Measurements from ENCODE around the gene MAPK4.

DNA sequence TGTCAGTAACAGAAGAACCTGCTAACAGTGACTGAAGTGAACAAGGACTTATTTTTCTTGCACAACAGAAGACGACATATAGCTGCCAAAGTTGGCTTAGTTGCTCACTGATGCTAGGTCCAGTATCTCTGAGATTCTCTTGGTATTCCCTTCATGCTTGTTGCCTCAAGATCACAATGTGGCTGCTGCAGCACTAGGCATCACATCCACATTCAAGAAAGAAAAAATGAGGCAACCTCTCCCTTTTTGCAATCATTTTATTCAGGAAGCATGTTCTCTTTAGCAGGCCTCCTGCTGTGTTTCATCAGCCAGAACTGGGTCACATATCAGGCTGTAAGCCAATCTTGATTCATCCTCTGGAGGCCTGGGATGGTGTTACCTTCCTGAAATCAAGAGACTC is 11.7 kb upstream of the MAPK4 start:
- TF ChIP-seq, protein P1, sequence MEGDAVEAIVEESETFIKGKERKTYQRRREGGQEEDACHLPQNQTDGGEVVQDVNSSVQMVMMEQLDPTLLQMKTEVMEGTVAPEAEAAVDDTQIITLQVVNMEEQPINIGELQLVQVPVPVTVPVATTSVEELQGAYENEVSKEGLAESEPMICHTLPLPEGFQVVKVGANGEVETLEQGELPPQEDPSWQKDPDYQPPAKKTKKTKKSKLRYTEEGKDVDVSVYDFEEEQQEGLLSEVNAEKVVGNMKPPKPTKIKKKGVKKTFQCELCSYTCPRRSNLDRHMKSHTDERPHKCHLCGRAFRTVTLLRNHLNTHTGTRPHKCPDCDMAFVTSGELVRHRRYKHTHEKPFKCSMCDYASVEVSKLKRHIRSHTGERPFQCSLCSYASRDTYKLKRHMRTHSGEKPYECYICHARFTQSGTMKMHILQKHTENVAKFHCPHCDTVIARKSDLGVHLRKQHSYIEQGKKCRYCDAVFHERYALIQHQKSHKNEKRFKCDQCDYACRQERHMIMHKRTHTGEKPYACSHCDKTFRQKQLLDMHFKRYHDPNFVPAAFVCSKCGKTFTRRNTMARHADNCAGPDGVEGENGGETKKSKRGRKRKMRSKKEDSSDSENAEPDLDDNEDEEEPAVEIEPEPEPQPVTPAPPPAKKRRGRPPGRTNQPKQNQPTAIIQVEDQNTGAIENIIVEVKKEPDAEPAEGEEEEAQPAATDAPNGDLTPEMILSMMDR (IDR thresholded peaks at IDR 0.05), result no peak
- TF ChIP-seq POLR2AphosphoS5 (IDR thresholded peaks at IDR 0.05), result no peak

All from prostate gland (tissue), 2 donors.